ENCODE data around the gene STEAP2.

DNA sequence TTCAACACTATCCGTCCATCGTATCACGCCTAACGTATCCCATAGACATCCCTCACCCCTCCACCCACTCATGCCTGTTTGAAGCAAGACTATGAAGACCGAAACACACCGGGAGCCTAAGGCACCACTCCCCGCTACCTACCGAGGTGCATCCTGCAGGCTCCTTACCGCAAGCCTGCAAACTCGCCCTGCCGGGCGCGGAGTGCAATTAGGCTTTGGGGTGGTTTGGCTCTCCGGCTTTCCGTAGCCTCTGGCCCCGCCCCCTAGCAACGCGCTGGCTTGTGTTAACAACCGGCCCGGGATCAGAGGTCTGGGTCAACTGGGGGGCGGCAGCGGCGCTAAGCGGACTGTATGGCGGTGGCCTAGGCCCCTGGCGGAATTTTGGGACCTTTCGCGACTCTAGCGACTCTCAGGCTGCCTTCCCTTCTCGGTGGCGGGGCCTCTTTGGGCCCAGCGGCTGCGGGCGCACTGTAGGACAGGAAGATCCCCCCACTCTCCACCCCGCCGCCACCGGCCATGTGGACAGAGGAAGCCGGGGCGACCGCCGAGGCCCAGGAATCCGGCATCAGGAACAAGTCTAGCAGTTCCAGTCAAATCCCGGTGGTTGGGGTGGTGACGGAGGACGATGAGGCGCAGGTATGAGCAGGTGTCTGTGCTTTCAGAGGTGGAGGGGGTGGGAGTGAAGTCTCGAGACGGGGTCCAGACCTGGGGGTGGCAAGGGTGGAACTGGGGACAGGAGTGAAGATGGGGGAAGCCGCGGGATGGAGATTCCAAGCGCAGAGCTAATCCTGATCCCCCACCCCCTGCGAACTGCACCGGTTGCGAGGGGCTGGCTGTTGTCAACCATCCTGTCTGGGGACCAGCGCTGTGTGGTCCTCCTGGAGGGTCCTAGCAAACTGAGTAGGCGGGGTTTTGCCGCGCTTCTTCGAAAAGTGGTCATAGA, 33.6 kb downstream of the STEAP2 start, which contains the start of gene CFAP69:
- TF ChIP-seq, protein P1, sequence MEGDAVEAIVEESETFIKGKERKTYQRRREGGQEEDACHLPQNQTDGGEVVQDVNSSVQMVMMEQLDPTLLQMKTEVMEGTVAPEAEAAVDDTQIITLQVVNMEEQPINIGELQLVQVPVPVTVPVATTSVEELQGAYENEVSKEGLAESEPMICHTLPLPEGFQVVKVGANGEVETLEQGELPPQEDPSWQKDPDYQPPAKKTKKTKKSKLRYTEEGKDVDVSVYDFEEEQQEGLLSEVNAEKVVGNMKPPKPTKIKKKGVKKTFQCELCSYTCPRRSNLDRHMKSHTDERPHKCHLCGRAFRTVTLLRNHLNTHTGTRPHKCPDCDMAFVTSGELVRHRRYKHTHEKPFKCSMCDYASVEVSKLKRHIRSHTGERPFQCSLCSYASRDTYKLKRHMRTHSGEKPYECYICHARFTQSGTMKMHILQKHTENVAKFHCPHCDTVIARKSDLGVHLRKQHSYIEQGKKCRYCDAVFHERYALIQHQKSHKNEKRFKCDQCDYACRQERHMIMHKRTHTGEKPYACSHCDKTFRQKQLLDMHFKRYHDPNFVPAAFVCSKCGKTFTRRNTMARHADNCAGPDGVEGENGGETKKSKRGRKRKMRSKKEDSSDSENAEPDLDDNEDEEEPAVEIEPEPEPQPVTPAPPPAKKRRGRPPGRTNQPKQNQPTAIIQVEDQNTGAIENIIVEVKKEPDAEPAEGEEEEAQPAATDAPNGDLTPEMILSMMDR (IDR thresholded peaks at IDR 0.05): peak in 4 of 6 experiments; percentile 1 to 71 (median 44)
- TF ChIP-seq POLR2AphosphoS5 (IDR thresholded peaks at IDR 0.05): peak; percentile 31 to 67
- peak in 1 of 4 donors; percentile 40 for TF ChIP-seq POLR2A (IDR thresholded peaks at IDR 0.05)
